CD4-positive, alpha-beta T cell treated with Interleukin-12 subunit alpha and Interleukin-12 subunit beta, for 1 hour (primary cell): ENCODE data around the gene SNHG17.
"Not testable (repeated sequence)": the region's sequence is repeated elsewhere in the genome, so short reads cannot be mapped to it uniquely, and the experiment has no call there.

Source experiments
- DNase-seq: peaks from one replicate; pipeline ENCODE4 v3.0.0-alpha.2; 2020

SNHG17 gene

DNA sequence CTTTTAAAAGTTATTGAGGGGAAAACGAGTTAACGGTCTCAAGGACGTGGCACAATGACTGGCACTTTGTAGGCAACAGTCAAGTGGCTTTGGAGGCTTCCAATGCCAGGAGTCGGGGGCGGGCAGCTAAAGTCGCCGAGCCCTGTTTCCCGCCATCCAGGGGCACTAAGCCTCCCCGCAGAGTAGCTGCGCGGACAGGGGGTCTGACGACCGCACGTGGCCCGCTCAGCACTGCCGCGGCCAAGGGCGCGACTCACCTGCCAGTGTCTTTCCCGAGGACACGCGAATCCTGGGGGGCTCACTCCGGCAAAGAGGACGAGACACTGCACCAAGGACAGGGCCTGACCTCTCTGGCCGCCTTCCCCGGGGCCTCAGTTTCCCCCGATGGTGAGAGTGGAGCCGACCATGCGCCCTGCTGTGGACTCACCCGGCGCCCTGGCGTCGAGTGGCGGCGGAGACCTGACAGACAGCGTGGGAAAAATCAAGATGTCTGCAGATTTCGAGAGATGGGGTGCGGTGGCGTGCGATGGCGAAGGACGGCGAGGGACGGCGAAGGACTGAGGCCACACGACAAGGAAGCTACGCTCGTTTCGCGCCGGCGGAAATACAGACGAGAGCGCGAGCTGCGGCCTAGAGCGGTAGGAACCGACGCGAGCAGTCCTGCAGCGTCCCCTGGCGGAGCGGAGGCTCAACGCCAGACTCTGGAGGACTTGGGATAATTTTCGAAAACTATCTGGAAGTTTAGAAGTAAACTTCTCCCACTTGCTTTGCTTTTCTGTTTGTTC lies at the start of gene SNHG17:
TSS of gene SNHG17 (minus strand) at position 559 of the 785 bp plus-strand sequence.
- DNase-seq = peak; percentile 90

DNA sequence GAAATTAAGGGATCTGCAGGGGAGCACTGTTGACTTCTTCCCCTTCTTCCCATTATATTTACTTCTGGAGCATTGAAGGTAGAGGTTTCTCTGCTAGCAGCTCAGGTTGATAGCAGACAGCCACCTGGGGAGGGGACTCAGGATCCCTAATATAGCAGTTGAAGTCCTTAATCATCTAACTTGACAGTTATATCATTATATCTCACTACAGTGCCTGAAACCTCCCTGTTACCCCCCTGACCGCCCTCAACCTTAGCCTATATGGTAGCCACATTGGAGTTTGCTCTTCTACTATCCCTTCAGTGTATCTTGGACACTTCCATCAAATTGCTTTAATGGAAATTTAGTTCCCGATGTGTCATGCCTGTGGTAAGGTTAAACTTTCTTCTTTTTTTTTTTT lies 44.5 kb upstream of the SNHG17 start:
- DNase-seq = no peak

DNA sequence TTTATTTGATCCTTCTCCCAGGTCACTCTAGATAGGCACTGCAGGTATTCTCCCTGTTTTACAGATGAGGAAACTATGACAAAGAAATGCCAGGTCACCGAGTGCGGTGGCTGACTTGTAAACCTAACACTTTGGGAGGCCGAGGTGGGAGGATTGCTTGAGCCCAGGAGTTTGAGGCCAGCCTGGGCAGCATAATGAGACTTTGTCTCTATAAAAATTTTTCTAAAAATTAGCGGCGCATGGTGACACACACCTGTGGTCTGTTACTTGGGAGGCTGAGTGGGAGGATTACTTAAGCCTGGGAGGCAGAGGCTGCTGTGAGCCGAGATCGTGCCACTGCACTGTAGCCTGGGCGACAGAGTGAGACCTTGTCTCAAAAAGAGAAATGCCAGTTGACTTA lies 42.6 kb upstream of the SNHG17 start:
- DNase-seq = no peak

DNA sequence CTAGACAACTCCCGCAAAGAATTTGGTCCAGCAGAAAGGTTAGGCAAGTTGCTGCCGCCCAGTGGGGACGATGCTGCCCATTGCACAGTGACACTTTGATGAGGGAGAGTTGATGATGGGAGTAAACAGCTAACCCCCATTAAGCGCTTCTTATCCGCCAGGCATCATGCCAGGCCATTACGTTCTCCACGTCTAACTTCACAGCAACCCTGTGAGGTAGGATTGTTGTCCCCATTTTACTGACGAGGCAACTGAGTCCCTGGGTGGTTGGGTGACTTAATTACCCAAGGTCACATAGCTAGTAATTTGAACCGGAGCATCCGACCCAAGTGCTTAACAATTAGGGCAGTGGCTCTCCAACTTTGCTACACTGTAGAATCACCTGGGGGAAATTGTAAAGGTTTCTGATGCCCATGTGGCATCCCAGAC lies 38.3 kb upstream of the SNHG17 start:
- no peak for DNase-seq

DNA sequence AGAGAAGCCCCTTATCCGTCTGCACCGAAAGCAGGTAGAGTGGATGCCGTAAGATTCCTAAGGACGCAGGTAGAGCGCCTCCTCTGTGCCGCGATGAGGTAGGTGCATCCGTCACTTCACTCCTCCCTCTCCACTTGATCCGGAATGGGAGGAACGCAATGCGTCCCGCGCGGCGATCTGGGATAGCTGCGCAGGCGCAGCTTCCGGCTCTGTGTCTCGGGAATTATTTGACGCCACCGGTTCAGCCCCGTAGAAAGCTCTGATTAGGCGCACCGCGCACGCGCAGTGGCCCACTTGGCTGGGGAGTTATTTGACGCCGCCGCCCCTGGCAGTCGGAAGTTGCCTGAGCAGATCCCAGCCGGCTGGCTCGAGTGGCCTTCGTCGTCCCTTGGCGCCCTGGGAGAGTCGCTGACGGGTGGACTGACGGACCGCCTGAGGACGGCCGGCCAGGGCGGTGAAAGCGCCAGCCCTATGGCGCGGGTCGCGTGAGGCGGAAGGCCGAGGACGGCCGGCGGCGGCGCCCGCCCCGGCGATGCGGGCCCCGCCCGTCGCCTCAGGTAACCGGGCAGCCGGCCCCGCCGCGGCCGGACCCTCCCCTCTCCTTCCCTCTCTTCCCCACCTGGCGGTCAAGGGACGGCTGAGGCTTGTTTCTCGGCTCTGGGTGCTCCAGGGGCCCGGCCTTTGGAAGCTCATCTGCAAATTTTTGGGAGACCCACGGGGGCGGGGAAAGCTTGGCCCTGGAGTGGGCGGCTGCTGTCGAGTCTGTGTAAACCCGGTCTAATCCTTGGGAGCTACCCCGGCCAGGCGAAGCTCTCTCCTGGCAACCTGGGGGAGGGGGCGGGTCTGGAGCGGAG lies 37.6 kb upstream of the SNHG17 start, which contains the start of gene RALGAPB:
TSS of gene RALGAPB (plus strand) at position 331 of the 854 bp plus-strand sequence. CDS start 15,590 bp downstream, outside the sequence.
- DNase-seq = peak; percentile 99

DNA sequence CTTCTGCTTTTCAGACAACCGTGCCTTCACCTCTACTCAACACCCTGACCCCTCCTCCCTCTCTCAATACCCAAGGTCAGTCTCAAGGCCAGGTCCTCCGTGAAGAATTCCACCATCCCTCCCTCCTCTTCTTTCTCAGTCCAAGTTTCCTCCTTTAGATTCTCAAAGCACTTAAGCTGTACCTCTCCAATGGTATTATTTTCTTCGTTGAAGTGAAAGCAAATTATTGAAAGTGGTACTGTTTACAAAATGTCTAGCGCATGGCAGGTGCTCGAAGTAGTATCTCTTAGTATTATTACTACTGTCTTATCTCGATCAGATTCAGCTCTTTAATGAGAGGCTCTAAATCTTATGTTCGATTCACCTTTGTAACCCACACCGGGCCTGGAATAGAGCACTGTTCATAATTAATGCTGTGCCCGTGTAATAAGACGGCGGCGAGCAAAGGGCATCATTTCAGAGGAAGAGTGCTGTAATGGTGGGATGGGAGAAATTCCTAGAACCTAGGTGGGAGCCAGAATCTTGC lies 36.9 kb upstream of the SNHG17 start:
- DNase-seq = no peak

DNA sequence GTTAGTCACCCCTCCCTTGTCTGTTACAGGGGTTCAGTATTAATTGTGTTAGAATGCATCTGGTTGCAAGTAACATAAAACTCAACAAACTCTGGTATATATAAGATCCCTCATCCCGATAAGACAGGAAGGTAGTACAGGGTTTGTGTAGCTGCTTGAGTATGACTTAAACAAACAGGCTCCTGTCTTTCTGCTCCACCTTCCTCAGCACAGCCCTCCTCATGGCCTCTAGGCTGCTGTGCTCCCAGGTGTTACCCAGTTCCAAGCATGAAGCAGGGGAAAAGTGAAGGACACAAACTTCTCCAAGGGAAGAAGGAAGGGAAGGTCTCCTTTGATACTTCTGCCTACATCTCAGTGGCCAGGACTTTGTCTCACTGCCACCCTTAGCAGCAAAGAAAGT lies 36.1 kb upstream of the SNHG17 start:
- DNase-seq = no peak

DNA sequence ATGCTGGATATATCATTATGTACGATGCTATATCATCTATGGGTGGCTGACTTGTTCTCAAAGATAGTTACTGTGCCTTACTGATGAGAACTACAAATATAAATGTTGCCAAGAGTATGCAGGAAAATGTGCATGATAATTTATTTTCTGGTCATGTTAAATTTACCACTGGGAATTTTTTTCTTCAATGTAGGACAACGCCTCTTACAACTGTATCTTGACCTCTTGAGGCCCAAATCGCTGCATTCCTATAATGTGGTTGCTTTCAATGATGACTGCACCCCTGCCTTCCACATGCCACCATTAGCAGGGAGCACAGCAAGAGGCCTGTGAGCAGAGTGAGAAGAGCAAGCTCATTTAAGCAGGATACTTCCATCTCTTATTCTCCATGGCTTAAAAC lies 31.9 kb upstream of the SNHG17 start:
- DNase-seq = no peak

DNA sequence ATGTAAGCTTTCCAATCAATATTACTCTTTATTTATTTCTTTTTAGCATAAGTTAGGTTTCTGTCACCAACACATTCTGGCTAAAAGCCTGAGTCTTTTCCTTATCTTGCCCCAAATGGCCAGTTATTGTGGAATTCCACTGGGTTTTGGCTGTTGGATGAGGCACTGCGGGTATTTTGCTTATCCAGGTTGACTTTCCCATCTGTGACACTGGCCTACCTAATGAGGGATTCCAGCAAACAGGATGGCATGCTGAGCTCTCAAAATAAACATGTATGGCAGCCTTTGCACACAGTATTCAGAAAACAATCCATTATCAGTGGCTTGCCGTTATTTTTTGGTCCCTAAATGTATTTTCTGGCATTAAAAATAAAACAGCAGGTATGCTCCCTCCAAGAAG lies 31.0 kb upstream of the SNHG17 start:
- DNase-seq = no peak

DNA sequence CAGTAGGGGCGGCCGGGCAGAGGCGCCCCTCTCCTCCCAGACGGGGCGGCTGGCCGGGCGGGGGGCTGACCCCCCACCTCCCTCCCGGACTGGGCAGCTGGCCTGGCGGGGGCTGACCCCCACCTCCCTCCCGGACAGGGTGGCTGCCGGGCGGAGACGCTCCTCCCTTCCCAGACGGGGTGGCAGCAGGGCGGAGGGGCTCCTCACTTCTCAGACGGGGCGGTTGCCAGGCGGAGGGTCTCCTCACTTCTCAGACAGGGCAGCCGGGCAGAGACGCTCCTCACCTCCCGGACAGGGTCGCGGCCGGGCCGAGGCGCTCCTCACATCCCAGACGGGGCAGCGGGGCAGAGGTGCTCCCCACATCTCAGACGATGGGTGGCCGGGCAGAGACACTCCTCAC lies 26.4 kb upstream of the SNHG17 start:
- DNase-seq = not testable (repeated sequence)

DNA sequence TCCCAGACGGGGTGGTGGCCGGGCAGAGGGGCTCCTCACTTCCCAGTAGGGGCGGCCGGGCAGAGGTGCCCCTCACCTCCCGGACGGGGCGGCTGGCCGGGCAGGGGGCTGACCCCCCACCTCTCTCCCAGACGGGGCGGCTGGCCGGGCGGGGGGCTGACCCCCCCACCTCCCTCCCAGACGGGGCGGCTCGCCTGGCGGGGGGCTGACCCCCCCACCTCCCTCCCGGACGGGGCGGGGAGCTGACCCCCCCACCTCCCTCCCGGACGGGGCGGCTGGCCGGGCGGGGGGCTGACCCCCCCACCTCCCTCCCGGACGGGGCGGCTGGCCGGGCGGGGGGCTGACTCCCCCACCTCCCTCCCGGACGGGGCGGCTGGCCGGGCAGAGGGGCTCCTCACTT lies 26.0 kb upstream of the SNHG17 start:
- DNase-seq = not testable (repeated sequence)

DNA sequence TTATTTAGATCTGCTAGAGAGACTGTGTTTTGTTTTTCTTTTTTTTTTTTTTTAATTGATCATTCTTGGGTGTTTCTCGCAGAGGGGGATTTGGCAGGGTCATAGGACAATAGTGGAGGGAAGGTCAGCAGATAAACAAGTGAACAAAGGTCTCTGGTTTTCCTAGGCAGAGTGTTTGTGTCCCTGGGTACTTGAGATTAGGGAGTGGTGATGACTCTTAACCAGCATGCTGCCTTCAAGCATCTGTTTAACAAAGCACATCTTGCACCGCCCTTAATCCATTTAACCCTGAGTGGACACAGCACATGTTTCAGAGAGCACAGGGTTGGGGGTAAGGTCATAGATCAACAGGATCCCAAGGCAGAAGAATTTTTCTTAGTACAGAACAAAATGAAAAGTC lies 25.5 kb upstream of the SNHG17 start:
- not testable (repeated sequence) for DNase-seq

DNA sequence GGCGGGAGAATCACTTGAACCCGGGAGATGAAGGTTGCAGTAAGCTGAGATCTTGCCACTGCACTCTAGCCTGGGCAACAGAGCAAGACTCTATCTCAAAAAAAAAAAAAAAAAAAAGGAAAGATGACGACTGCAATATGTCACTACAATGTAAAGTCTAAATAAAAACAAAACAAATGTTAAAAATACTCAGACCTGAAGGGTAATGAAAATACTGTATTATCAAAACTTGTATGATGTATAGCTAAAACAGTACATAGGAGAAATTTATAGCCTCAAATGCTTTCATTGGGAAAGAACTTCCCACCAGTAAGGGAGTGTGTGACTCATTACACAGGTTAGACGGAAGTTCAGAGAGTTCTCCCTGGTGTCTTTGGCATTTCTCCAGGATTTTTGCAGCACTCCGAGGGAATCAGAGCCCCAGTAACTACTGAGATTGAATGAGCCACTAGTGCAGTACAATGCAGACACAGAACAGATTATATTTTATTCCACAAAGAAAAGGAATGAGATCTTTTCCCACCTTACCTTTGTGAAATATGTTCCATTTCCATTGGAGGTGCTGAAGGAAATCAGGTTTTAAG lies 25.0 kb upstream of the SNHG17 start:
- no peak for DNase-seq

DNA sequence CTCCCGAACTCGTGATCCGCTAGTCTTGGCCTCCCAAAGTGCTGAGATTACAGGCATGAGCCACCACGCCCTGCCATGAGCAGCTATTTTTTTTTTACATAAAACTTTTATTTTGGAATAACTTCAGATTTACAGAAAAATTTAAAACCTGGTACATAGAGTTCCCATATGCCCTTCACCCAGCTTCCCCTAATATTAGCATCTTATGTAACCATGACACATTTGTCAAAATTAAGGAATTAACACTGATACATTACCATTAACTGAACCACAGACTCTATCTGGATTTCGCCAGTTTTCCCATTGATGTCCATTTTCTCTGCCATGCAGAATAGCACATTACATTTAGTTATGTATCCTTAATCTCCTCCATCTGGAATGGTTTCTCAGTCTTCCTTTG lies 23.2 kb upstream of the SNHG17 start:
- DNase-seq = no peak

DNA sequence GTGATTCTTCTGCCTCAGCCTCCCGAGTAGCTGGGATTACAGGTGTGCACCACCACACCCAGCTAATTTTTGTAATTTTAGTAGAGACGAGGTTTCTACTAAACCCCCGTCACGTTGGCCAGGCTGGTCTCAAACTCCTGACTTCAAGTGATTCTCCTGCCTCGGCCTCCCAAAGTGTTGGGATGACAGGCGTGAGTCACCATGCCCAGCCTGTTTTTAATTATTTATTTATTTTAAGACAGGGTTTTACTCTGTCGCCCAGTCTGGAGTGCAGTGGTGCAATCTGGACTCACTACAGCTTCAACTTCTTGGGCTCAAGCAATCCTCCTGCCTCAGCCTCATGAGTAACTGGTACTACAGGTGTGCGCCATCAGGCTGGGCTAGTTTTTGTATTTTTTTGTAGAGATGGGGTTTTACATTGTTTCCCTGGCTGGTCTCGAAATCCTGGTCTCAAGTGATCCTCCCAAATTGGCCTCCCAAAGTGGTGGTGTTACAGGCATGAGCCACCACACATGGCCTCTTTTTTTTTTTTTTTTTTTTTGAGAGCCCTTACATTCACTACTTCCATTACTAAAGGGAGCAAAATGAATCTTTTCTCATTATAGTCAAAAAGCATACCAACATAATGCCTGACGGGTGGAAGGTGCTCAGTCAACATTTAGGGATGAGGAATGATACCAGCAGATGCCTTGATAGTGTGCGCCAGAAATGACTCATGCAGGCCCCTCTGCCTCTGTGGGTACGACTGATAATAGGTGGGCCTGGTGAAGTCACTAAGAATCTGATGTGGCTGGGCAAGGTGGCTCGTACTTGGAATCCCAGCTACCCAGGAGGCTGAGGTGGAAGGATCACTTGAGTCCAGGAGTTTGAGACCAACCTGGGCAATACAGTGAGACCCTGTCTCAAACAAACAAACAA lies 19.7 kb upstream of the SNHG17 start:
- no peak for DNase-seq

DNA sequence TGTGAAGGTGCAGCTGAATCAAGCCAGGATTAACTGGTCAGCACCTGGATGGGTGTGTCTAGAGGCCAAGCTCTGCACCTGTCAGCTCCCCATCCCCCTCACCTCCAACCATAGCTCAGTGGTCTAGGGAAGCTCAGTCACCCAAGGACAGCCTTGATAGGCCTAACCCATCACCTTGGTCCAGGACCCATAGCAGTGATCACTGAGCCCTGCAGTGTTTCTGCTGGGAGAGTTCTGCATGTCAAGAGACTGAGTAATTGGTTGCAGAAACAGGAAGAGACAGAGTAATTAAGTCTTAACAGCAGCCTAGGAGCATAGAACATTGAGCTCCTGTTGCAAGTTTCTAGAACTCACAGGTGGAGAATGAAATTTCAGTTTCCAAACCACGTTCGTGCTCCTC lies 18.8 kb upstream of the SNHG17 start:
- no peak for DNase-seq

DNA sequence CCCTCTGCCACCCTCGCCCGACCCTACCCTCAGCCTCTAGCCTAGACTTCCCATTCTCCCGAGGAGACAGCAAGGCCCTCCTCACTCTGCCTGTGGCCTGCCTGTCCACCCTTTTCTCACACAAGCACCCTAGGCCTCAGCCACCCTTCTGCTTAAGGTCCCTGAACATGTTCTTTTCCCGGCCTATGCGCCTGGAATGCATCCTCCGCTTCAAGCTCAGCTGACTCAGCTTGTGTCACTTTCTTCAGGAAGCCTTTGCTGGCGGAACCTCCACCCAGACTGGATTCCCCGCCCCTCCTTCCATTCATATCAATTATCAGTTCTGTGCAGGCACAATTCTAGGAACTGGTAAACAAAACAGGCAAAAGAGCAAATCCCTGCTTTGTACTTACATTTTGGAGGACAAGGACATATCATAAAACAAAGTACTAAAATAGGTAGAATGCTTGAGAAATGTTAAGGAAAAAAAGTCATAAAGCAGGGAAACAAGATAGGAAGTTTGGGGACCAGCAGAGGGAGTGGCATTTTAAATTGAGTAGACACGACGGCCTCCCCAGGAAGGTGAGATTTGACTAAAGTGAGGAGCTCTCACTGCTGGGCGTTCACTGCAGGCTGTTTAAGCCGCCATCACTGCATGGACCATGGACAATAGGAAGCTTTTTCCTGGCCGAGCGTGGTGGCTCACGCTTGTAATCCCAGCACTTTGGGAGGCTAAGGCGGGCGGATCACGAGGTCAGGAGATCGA lies 17.9 kb upstream of the SNHG17 start:
- no peak for DNase-seq

DNA sequence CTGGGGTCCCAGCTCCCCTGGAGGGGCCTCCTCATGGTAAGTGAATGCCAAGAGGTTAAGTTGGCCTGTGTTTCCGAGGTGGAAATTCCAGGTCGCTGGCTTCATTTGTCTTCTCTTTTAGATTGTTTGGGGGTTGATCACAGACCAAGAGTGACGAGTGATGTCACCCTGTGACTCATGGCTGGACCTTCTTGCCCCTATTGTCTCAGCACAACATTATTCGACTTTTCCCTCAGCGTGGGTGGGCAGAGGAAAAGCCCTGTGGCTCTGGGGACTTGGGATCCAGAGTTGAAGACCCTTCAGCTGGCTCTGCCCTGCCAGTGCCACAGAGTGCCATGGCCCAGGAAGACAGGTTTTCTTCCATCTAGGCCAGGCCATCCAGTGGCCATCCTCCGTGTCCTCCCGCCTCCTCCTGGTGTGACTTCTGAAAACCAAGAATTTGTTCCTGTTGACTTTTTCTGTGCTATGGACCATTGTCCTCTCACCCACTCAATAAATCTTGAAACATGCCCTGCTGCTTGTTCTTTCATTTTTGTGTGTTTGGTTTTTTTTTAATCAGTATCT lies 15.4 kb upstream of the SNHG17 start:
- DNase-seq = no peak

DNA sequence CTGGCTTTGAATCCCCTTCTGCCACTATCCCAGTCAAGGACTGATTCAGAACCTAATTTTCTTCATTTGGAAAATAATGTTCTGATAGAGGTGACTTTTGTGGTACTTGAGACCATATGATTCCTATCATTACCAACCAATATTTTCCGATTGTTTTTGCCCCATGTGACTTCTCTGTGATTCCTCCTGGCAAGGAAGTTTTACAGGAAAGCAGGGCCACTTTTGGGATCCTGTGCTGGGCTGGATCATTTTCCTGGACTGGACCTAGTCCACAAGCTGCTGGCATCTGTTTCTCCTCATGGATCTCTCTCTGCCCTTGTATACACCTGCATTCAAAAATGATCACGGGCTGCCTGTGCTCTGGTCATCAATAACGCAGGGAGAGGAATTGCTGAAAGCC lies 13.9 kb upstream of the SNHG17 start:
- no peak for DNase-seq

DNA sequence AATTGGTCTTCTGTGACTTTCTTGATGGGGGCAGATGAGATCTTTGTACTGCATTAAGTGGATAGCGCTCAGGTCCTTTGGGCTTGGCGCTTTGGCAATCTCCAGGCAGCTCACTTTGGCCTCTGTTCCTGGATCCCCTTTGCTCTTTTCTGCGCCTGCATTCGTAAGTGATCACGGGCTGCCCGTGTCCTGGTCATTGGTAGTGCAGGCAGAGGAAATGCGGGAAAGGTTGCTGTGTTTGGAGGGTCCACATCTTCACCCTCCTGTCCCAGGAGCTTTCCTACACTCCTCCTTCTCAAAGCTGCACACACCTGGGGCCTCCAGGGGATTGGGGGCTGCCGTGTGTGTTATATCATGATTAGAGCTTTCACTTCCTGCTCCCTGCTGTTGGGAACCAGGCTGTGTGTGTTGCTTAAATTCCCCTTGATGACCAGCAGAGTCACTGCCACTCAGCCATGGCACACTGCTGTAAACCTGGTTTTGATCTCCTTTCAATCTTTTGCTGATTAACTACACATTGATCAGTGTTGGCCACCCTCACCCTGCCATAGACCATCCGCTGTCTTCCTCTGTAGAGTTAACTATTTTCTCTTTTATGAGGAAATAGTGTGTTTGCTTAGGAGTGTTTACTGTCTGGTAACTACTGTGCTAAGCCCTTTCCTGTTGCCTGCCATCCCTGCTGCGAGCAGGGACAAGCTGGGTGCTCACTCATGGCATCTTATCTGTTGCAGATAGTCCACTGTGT lies 13.0 kb upstream of the SNHG17 start:
- DNase-seq = no peak
